WTC11 (cell line): ENCODE data around the gene SUSD1. TPM values are rescaled to one million over a fixed set of nuclear protein-coding genes. Genes with fewer than 3 reads are reported as not detected.

Source experiments
- ATAC-seq: fragments of 200-7000 bp; cut with Tn5 transposase; 2 replicates; pipeline ENCODE4 v1.10.0; 2021; ENCODE audit warnings: mild to moderate bottlenecking, moderate library complexity
- CTCF ChIA-PET: fragments of 300-600 bp; sonication (Branson Sonifier 250); formaldehyde crosslinking; loops from one replicate; lab custom pipeline; 2021; ENCODE audit warnings: antibody characterized with exemption; lab: Charles Lee
- POLR2A ChIA-PET: fragments of 350-600 bp; sonication (Branson Sonifier 250); formaldehyde crosslinking; loops from one replicate; lab custom pipeline; 2021; ENCODE audit warnings: antibody characterized with exemption; lab: Charles Lee
- DNase-seq: peaks from one replicate; pipeline ENCODE4 v3.0.0; 2021; ENCODE audit warnings: low spot score
- H3K27ac Mint-ChIP-seq: 2 replicates; pipeline ENCODE4 v1.8.0; 2021; ENCODE audit warnings: mixed read lengths
- H3K27me3 Mint-ChIP-seq: 2 replicates; pipeline ENCODE4 v1.8.0; 2021; ENCODE audit warnings: low read depth, mild to moderate bottlenecking, moderate library complexity, mixed read lengths
- H3K36me3 Mint-ChIP-seq: 2 replicates; pipeline ENCODE4 v1.8.0; 2021; ENCODE audit warnings: mixed read lengths
- H3K4me1 Mint-ChIP-seq: 2 replicates; pipeline ENCODE4 v1.8.0; 2022; ENCODE audit warnings: mixed read lengths
- H3K4me3 Mint-ChIP-seq: 2 replicates; pipeline ENCODE4 v1.8.0; 2021; ENCODE audit warnings: mild to moderate bottlenecking, moderate library complexity, mixed read lengths
- H3K9me3 Mint-ChIP-seq: 2 replicates; pipeline ENCODE4 v1.8.0; 2021; ENCODE audit warnings: mixed read lengths
- ATF6 ChIP-seq: sonication (generic); formaldehyde crosslinking; IDR thresholded peaks from 2 replicates; pipeline ENCODE4 v1.8.1; 2023; ENCODE audit warnings: mild to moderate bottlenecking, missing genetic modification reagents
- FOXJ3 ChIP-seq: sonication (generic); formaldehyde crosslinking; IDR thresholded peaks from 2 replicates; pipeline ENCODE4 v1.9.0; 2021; ENCODE audit warnings: missing genetic modification reagents, mild to moderate bottlenecking, borderline replicate concordance
- FOXP1 ChIP-seq: sonication (generic); formaldehyde crosslinking; IDR thresholded peaks from 2 replicates; pipeline ENCODE4 v1.8.0; 2022; ENCODE audit warnings: missing genetic modification reagents, mild to moderate bottlenecking, moderate library complexity, borderline replicate concordance
- FOXP4 ChIP-seq: sonication (generic); formaldehyde crosslinking; IDR thresholded peaks from 2 replicates; pipeline ENCODE4 v1.8.0; 2022; ENCODE audit warnings: mild to moderate bottlenecking, missing genetic modification reagents
- GTF2I ChIP-seq: fragments of 250-450 bp; sonication (Bioruptor Pico); conservative IDR thresholded peaks from 2 replicates; pipeline ENCODE4 v1.4.0; 2021; ENCODE audit warnings: mild to moderate bottlenecking
- KAT7 ChIP-seq: sonication (generic); formaldehyde crosslinking; IDR thresholded peaks from 2 replicates; pipeline ENCODE4 v1.8.1; 2023; ENCODE audit warnings: missing genetic modification reagents, mild to moderate bottlenecking, borderline replicate concordance
- MYBL2 ChIP-seq: sonication (generic); formaldehyde crosslinking; IDR thresholded peaks from 2 replicates; pipeline ENCODE4 v1.8.1; 2023; ENCODE audit warnings: mild to moderate bottlenecking, moderate library complexity, missing genetic modification reagents
- NFATC4 ChIP-seq: fragments of 250-450 bp; sonication (Bioruptor Pico); IDR thresholded peaks from 2 replicates; pipeline ENCODE4 v1.9.0; 2021; ENCODE audit warnings: mild to moderate bottlenecking
- NR2C2 ChIP-seq: sonication (generic); formaldehyde crosslinking; IDR thresholded peaks from 2 replicates; pipeline ENCODE4 v1.8.0; 2022; ENCODE audit warnings: mild to moderate bottlenecking, missing genetic modification reagents
- OVOL2 ChIP-seq: fragments of 250-450 bp; sonication (Bioruptor Pico); IDR thresholded peaks from 2 replicates; pipeline ENCODE4 v1.9.0; 2021; ENCODE audit warnings: mild to moderate bottlenecking, borderline replicate concordance
- PRDM15 ChIP-seq: sonication (generic); formaldehyde crosslinking; IDR thresholded peaks from 2 replicates; pipeline ENCODE4 v1.8.0; 2022; ENCODE audit warnings: missing genetic modification reagents
- SMAD3 ChIP-seq: sonication (generic); formaldehyde crosslinking; IDR thresholded peaks from 2 replicates; pipeline ENCODE4 v1.8.0; 2022; ENCODE audit warnings: missing genetic modification reagents, mild to moderate bottlenecking, borderline replicate concordance
- SP1 ChIP-seq: sonication (generic); formaldehyde crosslinking; conservative IDR thresholded peaks from 2 replicates; pipeline ENCODE4 v1.8.1; 2022; ENCODE audit warnings: missing genetic modification reagents
- STAT6 ChIP-seq: sonication (generic); formaldehyde crosslinking; conservative IDR thresholded peaks from 2 replicates; pipeline ENCODE4 v1.8.1; 2023; ENCODE audit warnings: mild to moderate bottlenecking, low read depth, missing genetic modification reagents, moderate library complexity
- TP53 ChIP-seq: sonication (generic); formaldehyde crosslinking; IDR thresholded peaks from 2 replicates; pipeline ENCODE4 v1.8.1; 2023; ENCODE audit warnings: mild to moderate bottlenecking, missing genetic modification reagents
- USF1 ChIP-seq: sonication (generic); formaldehyde crosslinking; IDR thresholded peaks from 2 replicates; pipeline ENCODE4 v1.8.0; 2022; ENCODE audit warnings: mild to moderate bottlenecking, missing genetic modification reagents
- ZBTB21 ChIP-seq: sonication (generic); formaldehyde crosslinking; IDR thresholded peaks from 2 replicates; pipeline ENCODE4 v1.8.1; 2023; ENCODE audit warnings: mild to moderate bottlenecking, missing genetic modification reagents, borderline replicate concordance
- total RNA-seq: library from RNA; stranded (reverse); gene quantifications from 3 replicates; pipeline ENCODE4 v1.2.3, GENCODE V29; 2021

Gene SUSD1
- total RNA-seq, 1 experiment from 2014 or later = 5.1 TPM

GRCh38 chr9:112159781-112160180 is 15.3 kb downstream of the SUSD1 start (continued):
- TF ChIP-seq SMAD3 (CRISPR knock-in tag) (no peak), KAT7 (CRISPR knock-in tag) (no peak), GTF2I (CRISPR knock-in tag) (no peak), FOXP1 (no peak), ATF6 (CRISPR knock-in tag) (no peak), ZBTB21 (CRISPR knock-in tag) (no peak), FOXP4 (no peak), OVOL2 (CRISPR knock-in tag) (no peak)

GRCh38 chr9:112158656-112159367 is 16.3 kb downstream of the SUSD1 start:
- TF ChIP-seq FOXJ3 (CRISPR knock-in tag) (no peak), STAT6 (CRISPR knock-in tag) (no peak), SP1 (CRISPR knock-in tag) (no peak), MYBL2 (CRISPR knock-in tag) (no peak), USF1 (CRISPR knock-in tag) (no peak)
- H3K27ac Mint-ChIP-seq = no peak overlapping the region
- no peak overlapping the region for H3K4me3 Mint-ChIP-seq
- H3K27me3 Mint-ChIP-seq = no peaks in the 10 kb centered on the region
- no peaks in the 10 kb centered on the region for H3K4me1 Mint-ChIP-seq
- POLR2A ChIA-PET = no interaction called here
- H3K9me3 Mint-ChIP-seq = no peaks in the 10 kb centered on the region
- DNase-seq = no peak
- no peaks in the 10 kb centered on the region for H3K36me3 Mint-ChIP-seq
- CTCF ChIA-PET = interaction anchor here (0.9 kb wide), 1 partner anchor 61 kb away, joined by 3 read pairs; no protein-coding TSS in a partner anchor
- no peak for ATAC-seq

- H3K27me3 Mint-ChIP-seq = no peaks in the 10 kb centered on the region
- ChIA-PET POLR2A (no interaction called here), CTCF (interaction anchor here (0.9 kb wide), 1 partner anchor 60 kb away, joined by 3 read pairs; no protein-coding TSS in a partner anchor)
- no peak overlapping the region for H3K4me3 Mint-ChIP-seq
- no peaks in the 10 kb centered on the region for H3K4me1 Mint-ChIP-seq
- ATAC-seq = no peak
- no peak for DNase-seq
- H3K36me3 Mint-ChIP-seq = no peaks in the 10 kb centered on the region
- H3K27ac Mint-ChIP-seq = no peak overlapping the region
- no peaks in the 10 kb centered on the region for H3K9me3 Mint-ChIP-seq
- TF ChIP-seq NFATC4 (no peak), NR2C2 (CRISPR knock-in tag) (no peak), TP53 (CRISPR knock-in tag) (no peak), ATF6 (CRISPR knock-in tag) (no peak), PRDM15 (CRISPR knock-in tag) (no peak), MYBL2 (CRISPR knock-in tag) (no peak)
Observed at GRCh38 chr9:112157961-112158360, 17.1 kb downstream of the SUSD1 start.
